Spleen (tissue), 11 donors: ENCODE measurements around the gene EPHA6. TPM values are rescaled to one million over a fixed set of nuclear protein-coding genes. Genes with fewer than 3 reads are reported as not detected.
"Not testable (repeated sequence)": the region's sequence is repeated elsewhere in the genome, so short reads cannot be mapped to it uniquely, and the experiment has no call there.

Experiments
- DNase-seq: peaks from one replicate; pipeline ENCODE4 v3.0.0-alpha.2; 2020
- H3K27ac ChIP-seq, 8 donors: fragments of 200-600 bp; sonication (generic) in 7 of 8; 1 replicate in 4 of 8; 2 replicates in 4 of 8; pipeline versions ENCODE4 v1.5.0 to v1.8.0; 2016 to 2021; ENCODE audit warnings: inconsistent platforms in 4 of 8, mild to moderate bottlenecking in 4 of 8, moderate library complexity in 1 of 8
- H3K27me3 ChIP-seq, 7 donors: fragments of 200-600 bp; sonication (generic) in 6 of 7; replicated peaks in 1 of 7; 1 replicate in 4 of 7; 2 replicates in 3 of 7; pipeline versions ENCODE4 v1.5.0 to v1.8.0; 2016 to 2021; ENCODE audit warnings: inconsistent platforms in 3 of 7, mild to moderate bottlenecking in 1 of 7
- H3K36me3 ChIP-seq, 6 donors: fragments of 200-600 bp; sonication (generic) in 5 of 6; 1 replicate in 4 of 6; 2 replicates in 2 of 6; pipeline versions ENCODE4 v1.5.0 to v1.8.0; 2016 to 2021; ENCODE audit warnings: inconsistent platforms in 2 of 6
- H3K4me1 ChIP-seq, 6 donors: fragments of 200-600 bp; sonication (generic) in 5 of 6; 1 replicate in 3 of 6; 2 replicates in 3 of 6; pipeline versions ENCODE4 v1.5.0 to v1.8.0; 2016 to 2021; ENCODE audit warnings: inconsistent platforms in 3 of 6
- H3K4me3 ChIP-seq, 8 donors: fragments of 200-600 bp; sonication (generic) in 7 of 8; 1 replicate in 4 of 8; 2 replicates in 4 of 8; pipeline versions ENCODE4 v1.5.0 to v1.8.0; 2016 to 2021; ENCODE audit warnings: inconsistent platforms in 4 of 8, mild to moderate bottlenecking in 4 of 8, moderate library complexity in 2 of 8
- H3K9me3 ChIP-seq, 8 donors: fragments of 200-600 bp; sonication (generic) in 7 of 8; 1 replicate in 4 of 8; 2 replicates in 4 of 8; pipeline versions ENCODE4 v1.5.0 to v1.8.0; 2016 to 2021; ENCODE audit warnings: inconsistent platforms in 4 of 8
- POLR2A ChIP-seq, 3 donors: fragments of 450-650 bp; IDR thresholded peaks; one replicate each; pipeline ENCODE4 v1.5.1; 2017; ENCODE audit warnings: antibody characterized with exemption in 3 of 3, mild to moderate bottlenecking in 1 of 3
- POLR2AphosphoS5 ChIP-seq, 3 donors: sonication (generic); formaldehyde crosslinking; IDR thresholded peaks; one replicate each; pipeline ENCODE4 v1.5.1; 2017; ENCODE audit warnings: antibody characterized with exemption in 3 of 3
- WGBS, 5 donors: extraction: QIAGEN DNeasy Blood & Tissue Kit in 3 of 5; methylation state at CpG; one replicate each; pipeline versions ENCODE4 v1.1.5 to v1.1.7; 2013 to 2018; 5-methylcytosine and 5-hydroxymethylcytosine counted together
- intact Hi-C: fragments of 100-400 bp; cut with DNase I; formaldehyde crosslinking; loops from one replicate; pipeline ENCODE4 v1.15.0; 2023; ENCODE audit warnings: low total_unique reads
- polyA plus RNA-seq, 3 donors: library from polyadenylated mRNA; stranded (reverse); fragments of 200-250 nt; gene quantifications; one replicate each; pipeline ENCODE4 v1.2.1, GENCODE V29; 2013
- total RNA-seq, 7 donors: library from RNA; depleted of rRNA in 3 of 7; stranded (reverse); fragments of >200 nt in 3 of 7; fragmentation: NEBNext Ultra II Directional in 4 of 7; extraction: Animal tissue kit (Norgen Biotek cat#: 25700) in 4 of 7; gene quantifications; one replicate each; pipeline versions ENCODE4 v1.1.0 to v1.2.1, GENCODE V29; 2016 to 2021
- TF ChIP-seq, protein P1 (sequence below), 11 experiments: fragments of 200-600 bp in 7 of 11; fragments of 450-650 bp in 4 of 11; sonication (generic) in 4 of 11; IDR thresholded peaks in 8 of 11; conservative IDR thresholded peaks in 3 of 11; 1 replicate in 7 of 11; 2 replicates in 4 of 11; pipeline versions ENCODE4 v1.4.0 to v1.8.0; 2016 to 2021; ENCODE audit warnings: antibody characterized with exemption in 11 of 11, inconsistent platforms in 4 of 11, mild to moderate bottlenecking in 1 of 11
- donor health status: healthy with polysubstance abuse.
- donor health status: DM: no; HTN: no; CAD: no; lungs with moderate emphysema.
- donor health status: DM: no; HTN: no; CAD: no.
- donor health status: Bipolar disorder and iron deficiency.
- donor health status: healthy.
- donor health status: DM: no; HTN: no; CAD: no.
- donor health status: DM: yes; HTN: yes; CAD: no.

EPHA6 gene
- total and polyA plus RNA-seq, 10 donors = 0.44 TPM; not detected in 9

DNA sequence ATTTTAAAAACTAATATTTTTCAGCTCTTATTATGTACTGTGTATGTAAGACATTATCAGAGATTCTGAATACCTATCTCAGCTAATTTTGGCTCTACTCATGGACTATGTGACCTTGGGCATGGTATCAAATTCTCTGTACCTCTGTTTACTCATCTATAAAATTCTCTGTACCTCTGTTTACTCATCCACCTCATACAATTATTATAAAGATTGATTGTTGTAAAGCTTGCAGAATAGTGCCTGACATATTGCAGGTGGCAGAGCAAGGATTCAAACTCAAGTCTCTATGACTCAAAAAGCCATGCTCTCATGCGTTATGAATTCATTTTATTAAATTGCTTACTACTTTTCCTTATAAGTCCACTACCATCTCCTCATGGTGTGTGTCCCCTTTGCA, 798.2 kb downstream of the EPHA6 start:
- Histone ChIP-seq H3K9me3 (peaks cover 0 to 23% (median 9%) of the 10 kb centered on the region in 8 donors), H3K27ac (no peak overlapping the region), H3K36me3 (no peaks in the 10 kb centered on the region), H3K27me3 (no peaks in the 10 kb centered on the region), H3K4me3 (no peak overlapping the region), H3K4me1 (no peaks in the 10 kb centered on the region)
- no peak for TF ChIP-seq POLR2AphosphoS5 (IDR thresholded peaks at IDR 0.05)
- no peak for TF ChIP-seq POLR2A (IDR thresholded peaks at IDR 0.05)
- TF ChIP-seq, protein P1, sequence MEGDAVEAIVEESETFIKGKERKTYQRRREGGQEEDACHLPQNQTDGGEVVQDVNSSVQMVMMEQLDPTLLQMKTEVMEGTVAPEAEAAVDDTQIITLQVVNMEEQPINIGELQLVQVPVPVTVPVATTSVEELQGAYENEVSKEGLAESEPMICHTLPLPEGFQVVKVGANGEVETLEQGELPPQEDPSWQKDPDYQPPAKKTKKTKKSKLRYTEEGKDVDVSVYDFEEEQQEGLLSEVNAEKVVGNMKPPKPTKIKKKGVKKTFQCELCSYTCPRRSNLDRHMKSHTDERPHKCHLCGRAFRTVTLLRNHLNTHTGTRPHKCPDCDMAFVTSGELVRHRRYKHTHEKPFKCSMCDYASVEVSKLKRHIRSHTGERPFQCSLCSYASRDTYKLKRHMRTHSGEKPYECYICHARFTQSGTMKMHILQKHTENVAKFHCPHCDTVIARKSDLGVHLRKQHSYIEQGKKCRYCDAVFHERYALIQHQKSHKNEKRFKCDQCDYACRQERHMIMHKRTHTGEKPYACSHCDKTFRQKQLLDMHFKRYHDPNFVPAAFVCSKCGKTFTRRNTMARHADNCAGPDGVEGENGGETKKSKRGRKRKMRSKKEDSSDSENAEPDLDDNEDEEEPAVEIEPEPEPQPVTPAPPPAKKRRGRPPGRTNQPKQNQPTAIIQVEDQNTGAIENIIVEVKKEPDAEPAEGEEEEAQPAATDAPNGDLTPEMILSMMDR (IDR thresholded peaks at IDR 0.05 in 8 of 11, conservative IDR thresholded peaks at IDR 0.05 in 3 of 11) = no peak
- 84 to 90% (median 86%) methylated on average over 1 of the region's 1 CpG for WGBS, 5 donors
- no peak for DNase-seq
- intact Hi-C loops = no loop called here

DNA sequence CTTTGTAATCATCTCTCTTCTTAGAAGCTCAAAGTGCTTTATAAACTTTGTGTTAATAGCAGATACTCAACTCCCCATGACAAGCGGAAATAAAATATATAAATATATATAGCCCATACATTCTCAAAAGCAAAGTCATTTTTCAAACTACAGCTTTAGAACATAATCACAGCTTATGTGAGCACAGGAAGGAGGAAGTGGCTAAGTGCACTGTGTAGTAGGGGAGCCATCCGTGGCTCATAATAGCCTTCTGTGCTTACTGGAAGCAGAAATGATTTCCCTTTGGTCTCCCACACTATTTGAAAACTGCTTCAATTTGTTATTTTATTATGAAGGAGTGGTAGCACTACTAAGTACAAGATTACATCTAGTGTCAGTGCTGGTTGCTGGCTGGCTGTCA, 798.7 kb downstream of the EPHA6 start:
- H3K27ac ChIP-seq = no peak overlapping the region
- intact Hi-C loops = no loop called here
- no peaks in the 10 kb centered on the region for H3K36me3 ChIP-seq
- DNase-seq = no peak
- no peak overlapping the region for H3K4me3 ChIP-seq
- H3K9me3 ChIP-seq = peaks cover 0 to 27% (median 9%) of the 10 kb centered on the region in 8 donors
- no peaks in the 10 kb centered on the region for H3K27me3 ChIP-seq
- no peak for TF ChIP-seq POLR2A (IDR thresholded peaks at IDR 0.05)
- TF ChIP-seq, protein P1 (IDR thresholded peaks at IDR 0.05 in 8 of 11, conservative IDR thresholded peaks at IDR 0.05 in 3 of 11) = no peak
- TF ChIP-seq POLR2AphosphoS5 (IDR thresholded peaks at IDR 0.05) = no peak
- WGBS, 5 donors = 40 to 50% (median 47%) methylated on average over 2 of the region's 2 CpGs
- H3K4me1 ChIP-seq = no peaks in the 10 kb centered on the region

DNA sequence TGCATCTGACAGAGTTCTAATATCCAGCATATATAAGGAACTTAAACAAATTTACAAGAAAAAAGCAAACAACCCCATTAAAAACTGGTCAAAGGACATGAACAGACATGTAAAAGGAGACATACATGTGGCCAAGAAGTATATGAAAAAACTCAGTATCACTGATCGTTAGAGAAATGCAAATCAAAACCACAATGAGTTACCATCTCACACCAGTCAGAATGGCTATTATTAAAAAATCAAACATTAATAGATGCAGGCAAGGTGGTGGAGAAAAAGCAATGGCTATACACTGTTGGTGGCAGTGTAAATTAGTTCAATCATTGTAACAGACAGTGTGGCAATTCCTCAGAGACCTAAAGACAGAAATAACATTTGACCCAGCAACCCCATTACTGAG, 806.1 kb downstream of the EPHA6 start:
- intact Hi-C loops, H3K4me3 ChIP-seq: not testable (repeated sequence)
- WGBS, 5 donors = 69 to 94% (median 82%) methylated on average over 1 of the region's 1 CpG

DNA sequence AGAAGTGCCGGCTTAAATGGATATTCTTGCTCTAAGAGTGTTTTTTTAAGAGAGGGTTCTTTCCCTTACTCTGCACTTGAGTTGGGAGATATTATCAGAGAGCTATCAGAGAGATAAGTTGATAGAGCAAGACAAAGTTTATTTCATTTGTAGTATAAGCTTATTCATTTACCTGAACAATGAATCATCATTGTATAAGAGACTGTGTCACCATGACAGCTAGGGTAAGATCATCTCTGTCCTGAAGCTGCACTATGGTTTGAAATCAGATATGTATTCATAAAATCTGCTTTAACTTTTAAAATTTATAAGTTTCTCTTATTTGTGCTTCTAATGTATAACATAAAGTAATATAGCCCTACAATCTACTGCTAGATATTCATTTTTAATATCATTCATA, 822.1 kb downstream of the EPHA6 start:
- no peaks in the 10 kb centered on the region for H3K9me3 ChIP-seq
- H3K36me3 ChIP-seq = no peaks in the 10 kb centered on the region
- no peak for DNase-seq
- WGBS, 5 donors = 62 to 82% (median 74%) methylated on average over 1 of the region's 1 CpG
- intact Hi-C loops = no loop called here
- H3K4me3 ChIP-seq = no peak overlapping the region
- TF ChIP-seq, protein P1 (IDR thresholded peaks at IDR 0.05 in 8 of 11, conservative IDR thresholded peaks at IDR 0.05 in 3 of 11) = no peak
- TF ChIP-seq POLR2AphosphoS5 (IDR thresholded peaks at IDR 0.05) (no peak), POLR2A (IDR thresholded peaks at IDR 0.05) (no peak)
- no peaks in the 10 kb centered on the region for H3K4me1 ChIP-seq
- H3K27ac ChIP-seq = no peak overlapping the region
- no peaks in the 10 kb centered on the region for H3K27me3 ChIP-seq

More for the DNA sequence above, 806.1 kb downstream of the EPHA6 start:
- peaks cover 0 to 28% (median 13%) of the 10 kb centered on the region in 8 donors for H3K9me3 ChIP-seq
- H3K27me3 ChIP-seq, H3K27ac ChIP-seq, H3K4me1 ChIP-seq, DNase-seq, H3K36me3 ChIP-seq: not testable (repeated sequence)

DNA sequence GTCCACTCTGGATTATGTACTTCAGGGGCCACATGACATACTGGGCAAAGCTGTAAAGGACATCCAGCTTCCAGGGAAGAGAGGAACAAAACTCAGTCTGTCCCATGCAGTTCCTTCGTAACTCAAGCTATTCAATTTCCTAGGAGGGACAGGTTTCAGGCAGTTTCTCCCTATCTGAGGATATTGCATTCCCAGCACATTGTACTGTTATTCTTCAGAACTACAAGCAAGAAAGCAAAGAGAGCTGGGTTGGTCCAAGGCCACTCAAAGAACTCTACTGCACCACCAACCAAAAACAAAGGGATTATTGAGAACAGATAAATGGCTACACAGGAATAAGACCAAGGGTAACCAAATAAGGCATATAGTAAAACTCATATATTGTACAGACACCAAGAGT, 832.5 kb downstream of the EPHA6 start:
- Histone ChIP-seq H3K27ac (no peak overlapping the region), H3K4me3 (no peak overlapping the region), H3K27me3 (no peaks in the 10 kb centered on the region), H3K4me1 (no peaks in the 10 kb centered on the region), H3K36me3 (no peaks in the 10 kb centered on the region), H3K9me3 (no peaks in the 10 kb centered on the region)
- 81 to 92% (median 86%) methylated on average over 1 of the region's 1 CpG for WGBS, 5 donors
- TF ChIP-seq POLR2A (IDR thresholded peaks at IDR 0.05) (no peak), POLR2AphosphoS5 (IDR thresholded peaks at IDR 0.05) (no peak)
- TF ChIP-seq, protein P1 (IDR thresholded peaks at IDR 0.05 in 8 of 11, conservative IDR thresholded peaks at IDR 0.05 in 3 of 11) = no peak
- DNase-seq = no peak
- intact Hi-C loops = no loop called here
